GM19467 (cell line): Measurements from ENCODE around the gene GPC6.
"Not testable (repeated sequence)": the region's sequence is repeated elsewhere in the genome, so short reads cannot be mapped to it uniquely, and the experiment has no call there.

Experiments
- ATAC-seq: cut with Tn5 transposase; IDR thresholded peaks from one replicate; pipeline ENCODE4 v1.9.1; 2021; ENCODE audit warnings: mild to moderate bottlenecking, moderate library complexity; ENCODE audit not compliant: unreplicated experiment

GPC6 gene

GRCh38 chr13:94182185-94182761 is 955.7 kb downstream of the GPC6 start:
- no peak for ATAC-seq

- ATAC-seq = no peak
Measured at GRCh38 chr13:94186470-94186869, 959.9 kb downstream of the GPC6 start.

DNA sequence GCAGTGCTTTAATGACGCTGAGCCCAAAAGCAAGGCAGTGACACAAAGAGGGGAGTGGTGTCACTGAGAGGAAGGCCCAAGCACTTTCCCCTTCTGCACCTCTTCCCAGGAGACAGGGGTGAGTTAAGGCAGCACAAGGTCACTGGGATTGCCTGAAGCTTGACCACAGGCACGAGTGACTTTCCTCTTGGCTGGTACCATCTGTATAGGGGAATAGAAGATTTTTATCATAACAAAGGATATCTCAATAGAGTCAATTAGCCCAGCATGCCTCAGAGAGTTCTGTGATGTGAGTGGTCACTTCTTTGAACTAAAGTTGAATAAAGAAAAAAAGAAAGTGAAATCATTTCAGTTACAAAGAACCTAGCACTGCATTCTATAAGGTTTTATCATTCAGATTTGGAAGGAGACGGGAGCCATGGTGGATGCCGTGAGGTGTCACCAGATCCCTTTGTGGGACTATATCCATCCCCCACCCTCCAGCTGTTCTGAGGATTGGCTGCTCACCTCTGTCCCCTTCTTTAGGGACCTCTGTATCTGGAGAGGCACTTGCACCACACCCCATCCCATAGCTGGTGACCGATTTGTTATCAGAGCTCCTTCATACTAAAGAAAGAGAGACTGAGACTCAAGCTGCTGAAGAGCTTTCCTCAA is 961.7 kb downstream of the GPC6 start:
- ATAC-seq = no peak

DNA sequence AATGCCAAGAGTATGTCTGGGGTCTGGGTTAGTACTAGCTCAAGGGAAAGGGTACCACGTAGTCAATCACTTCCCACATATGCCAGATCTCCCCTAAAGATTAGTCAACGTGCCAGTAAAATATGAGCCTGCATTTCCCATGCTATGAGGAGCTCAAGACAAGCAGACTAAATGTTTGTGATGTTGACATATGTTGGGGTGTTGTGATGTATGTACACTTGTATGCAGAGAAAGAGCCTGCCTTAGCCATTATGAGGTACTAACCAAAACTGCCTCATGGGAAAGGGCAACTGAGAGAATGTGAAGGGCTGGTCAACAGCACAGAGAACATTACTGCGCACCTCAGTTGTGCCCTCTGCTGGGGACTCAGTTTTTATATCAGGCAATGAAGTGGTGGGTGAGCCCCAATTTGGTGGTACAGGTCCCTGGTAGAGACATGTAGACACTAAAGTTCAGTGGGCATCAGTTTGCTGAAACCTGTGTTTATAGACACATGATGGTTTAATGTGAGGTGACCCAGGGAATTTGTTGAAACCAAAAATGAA is 965.9 kb downstream of the GPC6 start:
- no peak for ATAC-seq

GRCh38 chr13:94195715-94196114 is 969.1 kb downstream of the GPC6 start:
- ATAC-seq = no peak

GRCh38 chr13:94196413-94196812 is 969.8 kb downstream of the GPC6 start:
- no peak for ATAC-seq

- no peak for ATAC-seq
Measured at GRCh38 chr13:94198681-94199080, 972.1 kb downstream of the GPC6 start.

- no peak for ATAC-seq
Measured at GRCh38 chr13:94199135-94199534, 972.5 kb downstream of the GPC6 start.

DNA sequence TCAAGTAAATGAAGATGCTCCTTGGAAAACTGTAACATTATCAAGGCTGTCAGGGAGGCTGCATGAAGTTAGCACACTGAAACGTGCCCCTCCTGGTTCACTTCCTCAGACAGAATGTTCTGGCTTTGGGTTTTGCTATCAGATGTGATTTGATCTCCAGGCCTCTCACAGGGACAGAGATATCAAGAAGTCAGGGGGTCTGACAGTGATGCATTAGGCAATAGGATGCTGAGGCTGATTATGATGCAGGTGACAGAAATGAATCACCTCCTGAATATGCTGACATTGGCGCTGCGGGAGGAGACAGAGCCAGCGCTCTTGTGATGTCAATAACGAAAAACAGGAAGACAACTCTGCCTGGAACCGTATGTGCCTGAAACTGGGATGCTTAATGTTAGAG is 974.4 kb downstream of the GPC6 start:
- no peak for ATAC-seq

- ATAC-seq = no peak
Measured at GRCh38 chr13:94204163-94204562, 977.6 kb downstream of the GPC6 start.

DNA sequence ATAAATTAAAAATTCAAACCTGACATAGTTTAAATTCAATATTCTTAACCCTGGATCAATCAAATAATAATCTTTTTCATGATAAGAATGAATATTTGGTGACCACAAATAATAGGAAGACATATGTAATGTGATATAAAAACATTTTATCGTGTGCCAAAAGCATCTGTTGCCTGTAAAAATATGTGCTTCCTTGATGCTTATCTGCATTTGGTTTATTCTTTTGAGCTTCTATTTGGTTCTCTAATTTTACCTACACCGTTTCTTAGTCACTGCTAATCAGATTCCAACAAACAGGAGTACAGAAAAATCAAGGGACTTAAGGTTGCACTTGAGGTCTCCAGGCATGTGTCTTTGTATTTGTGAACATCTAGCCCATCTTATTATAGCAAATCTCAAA is 978.3 kb downstream of the GPC6 start:
- no peak for ATAC-seq

DNA sequence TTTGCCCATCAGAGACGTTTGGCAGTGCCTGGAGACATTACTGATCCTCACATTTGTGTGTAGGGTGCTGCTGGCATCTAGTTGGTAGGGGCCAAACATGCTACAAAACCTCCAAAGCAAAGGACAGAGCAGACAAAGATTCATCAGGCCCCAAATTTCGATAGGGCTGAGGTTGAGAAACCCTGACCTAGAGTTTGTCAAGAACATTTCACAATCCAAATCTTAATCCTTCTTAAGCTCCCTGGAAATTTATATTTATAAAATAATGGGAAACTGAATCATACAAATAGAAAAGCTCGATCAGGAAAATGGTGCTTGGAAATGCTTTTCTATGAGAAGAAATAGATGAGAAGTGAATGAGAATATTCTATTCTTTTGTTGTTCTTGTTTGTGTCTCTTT is 979.3 kb downstream of the GPC6 start:
- no peak for ATAC-seq

DNA sequence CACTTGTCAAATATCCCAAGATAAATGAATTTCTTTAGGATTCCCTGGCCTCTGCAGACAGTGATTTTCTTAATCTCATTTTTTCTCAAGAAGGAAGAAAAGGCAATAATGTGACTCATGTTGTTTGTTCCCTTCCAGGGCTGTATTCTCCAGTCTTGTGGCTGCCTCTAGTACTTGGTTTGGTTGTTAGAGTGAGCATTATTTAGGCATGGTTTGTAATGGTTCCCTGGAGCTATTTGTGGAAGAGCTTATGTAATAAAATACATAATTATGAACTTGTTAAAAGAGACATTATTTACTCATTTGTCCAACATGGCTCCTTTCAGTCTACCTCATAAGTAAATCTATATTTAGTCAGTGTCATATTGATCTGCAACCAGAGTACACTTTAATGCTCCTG is 982.5 kb downstream of the GPC6 start:
- no peak for ATAC-seq

GRCh38 chr13:94209913-94210312 is 983.3 kb downstream of the GPC6 start:
- not testable (repeated sequence) for ATAC-seq

- ATAC-seq = no peak
Measured at GRCh38 chr13:94210816-94211215, 984.2 kb downstream of the GPC6 start.

DNA sequence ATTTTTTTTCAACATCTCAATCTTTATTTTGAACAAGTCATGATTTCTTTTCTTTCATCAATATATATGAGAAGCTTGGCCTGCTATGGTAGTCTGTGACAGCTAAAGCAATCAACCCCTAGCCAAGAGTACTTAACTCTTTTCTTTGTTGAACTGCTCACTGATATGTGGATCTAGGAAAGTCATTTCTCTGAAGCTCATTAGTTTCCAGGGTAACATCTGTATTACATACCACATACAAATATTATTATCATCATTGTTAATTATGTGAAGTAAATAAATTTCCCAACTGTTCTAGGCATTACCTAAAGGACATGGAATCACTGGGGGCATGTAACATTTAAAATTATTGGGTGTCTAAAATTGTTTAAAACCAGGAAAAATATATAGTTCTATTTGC is 985.6 kb downstream of the GPC6 start:
- ATAC-seq = no peak

- ATAC-seq = no peak
Measured at GRCh38 chr13:94214121-94214520, 987.5 kb downstream of the GPC6 start.

- ATAC-seq = no peak
Measured at GRCh38 chr13:94214975-94215374, 988.4 kb downstream of the GPC6 start.

DNA sequence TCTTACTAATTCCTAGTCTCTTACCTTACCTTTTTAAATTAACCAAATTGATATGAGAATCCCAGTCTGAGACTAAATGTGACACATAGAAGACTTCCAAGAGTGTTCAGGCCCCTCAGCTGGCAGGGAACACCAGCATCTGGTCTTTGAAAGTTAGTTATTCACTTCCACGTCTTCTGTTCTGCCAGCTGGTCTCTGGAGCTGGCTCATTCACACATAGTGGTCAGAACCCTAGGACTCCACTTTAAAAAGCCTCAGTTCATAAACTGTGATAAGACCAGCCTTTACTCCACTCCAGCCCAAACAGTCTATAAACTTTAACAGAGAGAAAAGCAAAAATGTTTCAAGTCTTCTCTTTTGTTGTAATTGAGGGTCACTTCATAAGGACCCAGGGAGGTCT is 989.9 kb downstream of the GPC6 start:
- no peak for ATAC-seq

DNA sequence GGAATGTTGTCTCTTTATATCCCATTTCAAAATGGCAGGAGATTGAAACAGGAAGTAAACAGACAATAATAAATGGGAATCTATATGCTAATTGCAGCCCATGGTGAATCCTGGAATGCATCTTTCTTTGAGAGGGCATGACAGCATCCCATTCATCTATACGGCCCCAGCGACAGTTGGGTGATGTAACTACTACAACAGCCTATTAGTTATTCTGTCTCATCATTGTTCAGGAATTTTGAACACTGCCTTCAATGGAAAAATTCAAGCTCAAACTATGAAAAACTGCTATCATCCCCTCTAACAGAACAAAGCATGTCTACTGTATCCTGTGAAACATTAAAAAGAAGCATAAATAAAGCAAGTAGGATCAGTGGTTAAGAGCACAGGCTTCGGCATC is 990.8 kb downstream of the GPC6 start:
- ATAC-seq = no peak

DNA sequence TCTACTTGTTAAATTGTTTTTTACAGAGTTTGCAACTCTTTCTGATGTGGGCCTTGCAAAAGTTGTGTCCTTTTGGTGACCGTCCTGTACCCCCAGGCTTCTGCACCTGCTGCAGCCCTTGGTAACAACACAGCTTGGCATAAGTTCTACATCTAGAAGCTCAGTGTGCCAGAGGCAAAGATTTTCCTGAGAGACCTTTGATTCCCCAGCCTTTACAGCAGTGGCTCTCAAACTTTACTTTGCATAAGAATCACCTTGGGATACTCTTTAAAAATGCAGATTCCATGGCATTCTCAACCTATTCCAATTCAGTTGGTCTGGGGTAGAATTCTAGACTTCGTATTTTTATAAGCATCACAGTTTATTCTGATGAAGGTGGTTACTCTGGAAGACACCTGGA is 991.9 kb downstream of the GPC6 start:
- no peak for ATAC-seq

DNA sequence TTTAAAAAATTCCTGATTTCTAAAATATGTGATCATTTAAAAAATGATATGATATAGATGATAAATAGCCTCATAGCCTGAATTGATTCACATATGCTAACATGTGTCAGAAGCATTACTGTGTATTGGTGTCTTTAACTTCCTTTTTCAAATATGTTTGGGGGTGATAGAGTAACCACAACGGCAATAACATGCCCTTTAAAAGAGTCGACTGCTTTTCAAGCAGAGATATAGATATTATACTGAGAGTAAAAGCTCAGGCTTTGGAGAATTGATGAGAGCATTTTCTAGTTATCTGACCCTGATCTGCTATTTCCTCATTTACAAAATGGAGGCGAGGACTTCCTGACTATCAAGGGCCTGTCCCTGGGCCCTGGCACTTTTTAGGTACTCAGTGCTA is 992.3 kb downstream of the GPC6 start:
- ATAC-seq = no peak

GRCh38 chr13:94224670-94225069 is 998.1 kb downstream of the GPC6 start:
- no peak for ATAC-seq
